GM23338 (cell line): ENCODE results near the gene HK1. TPM values are rescaled to one million over a fixed set of nuclear protein-coding genes. Genes with fewer than 3 reads are reported as not detected.

Source experiments
- ATAC-seq: fragments of 200-7000 bp; cut with Tn5 transposase; 3 replicates; pipeline ENCODE4 v1.9.1; 2020
- DNase-seq: peaks from one replicate; pipeline ENCODE4 v3.0.0-alpha.2; 2015; ENCODE audit warnings: low spot score
- H2AFZ ChIP-seq: fragments of 200-600 bp; sonication (generic); 2 replicates; pipeline ENCODE4 v1.8.0; 2016; ENCODE audit warnings: antibody characterized with exemption, mild to moderate bottlenecking, moderate library complexity
- H3F3A ChIP-seq: fragments of 200-600 bp; sonication (generic); replicated peaks from 2 replicates; pipeline ENCODE4 v1.8.0; 2017; ENCODE audit warnings: antibody characterized with exemption, mixed run types, low read depth
- H3K27ac ChIP-seq: fragments of 200-600 bp; sonication (generic); 2 replicates; pipeline ENCODE4 v1.6.1; 2016; ENCODE audit warnings: low read depth
- H3K27me3 ChIP-seq: fragments of 200-600 bp; sonication (generic); 2 replicates; pipeline ENCODE4 v1.8.0; 2016; ENCODE audit warnings: mild to moderate bottlenecking, mixed run types, moderate library complexity; ENCODE audit not compliant: insufficient read depth
- H3K36me3 ChIP-seq: fragments of 200-600 bp; sonication (generic); 2 replicates; pipeline ENCODE4 v1.8.0; 2016; ENCODE audit warnings: mild to moderate bottlenecking; ENCODE audit not compliant: insufficient read depth
- H3K4me1 ChIP-seq: fragments of 200-600 bp; sonication (generic); 2 replicates; pipeline ENCODE4 v1.8.0; 2016; ENCODE audit warnings: mild to moderate bottlenecking, moderate library complexity; ENCODE audit not compliant: insufficient read depth
- H3K4me2 ChIP-seq: fragments of 200-600 bp; sonication (generic); 2 replicates; pipeline ENCODE4 v1.7.1; 2017; ENCODE audit warnings: mixed run types
- H3K4me3 ChIP-seq: fragments of 200-600 bp; sonication (generic); 2 replicates; pipeline ENCODE4 v1.6.1; 2016; ENCODE audit warnings: mixed run types
- H3K79me2 ChIP-seq: fragments of 200-600 bp; sonication (generic); replicated peaks from 2 replicates; pipeline ENCODE4 v1.8.0; 2017; ENCODE audit warnings: mild to moderate bottlenecking; ENCODE audit not compliant: insufficient read depth
- H3K9me2 ChIP-seq: fragments of 200-600 bp; sonication (generic); 2 replicates; pipeline ENCODE4 v1.8.0; 2017; ENCODE audit not compliant: insufficient read depth
- H4K20me1 ChIP-seq: fragments of 200-600 bp; sonication (generic); replicated peaks from 2 replicates; pipeline ENCODE4 v1.8.0; 2017; ENCODE audit warnings: mild to moderate bottlenecking; ENCODE audit not compliant: insufficient read depth
- H3K27ac Mint-ChIP-seq: 2 replicates; pipeline ENCODE4 v1.8.0; 2020; ENCODE audit warnings: inconsistent platforms, mild to moderate bottlenecking, moderate library complexity, mixed read lengths
- H3K27me3 Mint-ChIP-seq: 3 replicates; pipeline ENCODE4 v1.8.0; 2022; ENCODE audit warnings: low read depth, mild to moderate bottlenecking, moderate library complexity, mixed read lengths, inconsistent platforms; ENCODE audit not compliant: insufficient read depth, poor library complexity
- H3K36me3 Mint-ChIP-seq: 3 replicates; pipeline ENCODE4 v1.8.0; 2021; ENCODE audit warnings: low read depth, mild to moderate bottlenecking, inconsistent platforms, moderate library complexity, mixed read lengths
- H3K4me1 Mint-ChIP-seq: 3 replicates; pipeline ENCODE4 v1.8.0; 2020; ENCODE audit warnings: mild to moderate bottlenecking, inconsistent platforms, mixed read lengths
- H3K4me3 Mint-ChIP-seq: 3 replicates; pipeline ENCODE4 v1.8.0; 2021; ENCODE audit warnings: moderate library complexity, mild to moderate bottlenecking, inconsistent platforms, mixed read lengths
- H3K9me3 Mint-ChIP-seq: 3 replicates; pipeline ENCODE4 v1.8.0; 2020; ENCODE audit warnings: moderate library complexity, mild to moderate bottlenecking, inconsistent platforms, mixed read lengths
- CREB1 ChIP-seq: fragments of 250-450 bp; sonication (Bioruptor Pico); IDR thresholded peaks from 2 replicates; pipeline ENCODE4 v1.5.0; 2020; ENCODE audit warnings: low read depth, mild to moderate bottlenecking, moderate library complexity
- ETS1 ChIP-seq: IDR thresholded peaks from 2 replicates; pipeline ENCODE4 v1.6.1; 2016; ENCODE audit warnings: antibody characterized with exemption
- EZH2 ChIP-seq: fragments of 200-600 bp; sonication (generic); IDR thresholded peaks from one replicate; pipeline ENCODE4 v1.8.0; 2017; ENCODE audit warnings: antibody characterized with exemption, mild to moderate bottlenecking, low read depth; ENCODE audit not compliant: unreplicated experiment
- EZH2phosphoT487 ChIP-seq: fragments of 200-600 bp; sonication (generic); IDR thresholded peaks from one replicate; pipeline ENCODE4 v1.8.1; 2018; ENCODE audit warnings: antibody characterized with exemption; ENCODE audit not compliant: unreplicated experiment
- JUNB ChIP-seq: IDR thresholded peaks from one replicate; pipeline ENCODE4 v1.6.1; 2016; ENCODE audit warnings: antibody characterized with exemption; ENCODE audit not compliant: unreplicated experiment
- NANOG ChIP-seq: IDR thresholded peaks from 2 replicates; pipeline ENCODE4 v1.6.1; 2016; ENCODE audit warnings: antibody characterized with exemption, borderline replicate concordance
- POLR2AphosphoS5 ChIP-seq: IDR thresholded peaks from 2 replicates; pipeline ENCODE4 v1.6.1; 2016; ENCODE audit warnings: antibody characterized with exemption, low read depth
- STAT1 ChIP-seq: IDR thresholded peaks from one replicate; pipeline ENCODE4 v1.6.1; 2016; ENCODE audit warnings: antibody characterized with exemption; ENCODE audit not compliant: unreplicated experiment
- ZNF114 ChIP-seq: fragments of 250-450 bp; sonication (Bioruptor Pico); IDR thresholded peaks from 2 replicates; pipeline ENCODE4 v1.5.0; 2020; ENCODE audit warnings: mild to moderate bottlenecking, moderate library complexity
- ZNF331 ChIP-seq: fragments of 250-450 bp; sonication (Bioruptor Pico); IDR thresholded peaks from 2 replicates; pipeline ENCODE4 v1.5.0; 2020; ENCODE audit warnings: low read depth, mild to moderate bottlenecking, moderate library complexity
- polyA plus RNA-seq: library from polyadenylated mRNA; unstranded; fragments of >200 nt; fragmentation: Nextera tagmentation; extraction: Ambion mirVana; gene quantifications from 2 replicates; pipeline ENCODE4 v1.2.1, GENCODE V29; 2016
- total RNA-seq: library from RNA; depleted of rRNA; stranded (reverse); fragments of >200 nt; shearing (Covaris generic); gene quantifications from 2 replicates; pipeline ENCODE4 v1.2.3, GENCODE V29; 2014
- TF ChIP-seq, protein P1 (sequence below), 2 experiments: fragments of 200-600 bp in 1 of 2; sonication (generic) in 1 of 2; conservative IDR thresholded peaks; 2 replicates each; pipeline versions ENCODE4 v1.5.1 to v1.6.1; 2016 to 2017; ENCODE audit warnings: antibody characterized with exemption in 2 of 2, low read depth in 2 of 2, mild to moderate bottlenecking in 2 of 2, moderate library complexity in 1 of 2
- TF ChIP-seq, protein P2 (sequence below): fragments of 250-450 bp; sonication (Bioruptor Pico); IDR thresholded peaks from 2 replicates; pipeline ENCODE4 v1.5.0; 2020; ENCODE audit warnings: mild to moderate bottlenecking, moderate library complexity
- TF ChIP-seq, protein P3 (sequence below): IDR thresholded peaks from one replicate; pipeline ENCODE4 v1.6.1; 2018; ENCODE audit warnings: antibody characterized with exemption; ENCODE audit not compliant: unreplicated experiment

Gene HK1
- total and polyA plus RNA-seq, 2 experiments from 2014 or later = 76.6 to 229 TPM

DNA sequence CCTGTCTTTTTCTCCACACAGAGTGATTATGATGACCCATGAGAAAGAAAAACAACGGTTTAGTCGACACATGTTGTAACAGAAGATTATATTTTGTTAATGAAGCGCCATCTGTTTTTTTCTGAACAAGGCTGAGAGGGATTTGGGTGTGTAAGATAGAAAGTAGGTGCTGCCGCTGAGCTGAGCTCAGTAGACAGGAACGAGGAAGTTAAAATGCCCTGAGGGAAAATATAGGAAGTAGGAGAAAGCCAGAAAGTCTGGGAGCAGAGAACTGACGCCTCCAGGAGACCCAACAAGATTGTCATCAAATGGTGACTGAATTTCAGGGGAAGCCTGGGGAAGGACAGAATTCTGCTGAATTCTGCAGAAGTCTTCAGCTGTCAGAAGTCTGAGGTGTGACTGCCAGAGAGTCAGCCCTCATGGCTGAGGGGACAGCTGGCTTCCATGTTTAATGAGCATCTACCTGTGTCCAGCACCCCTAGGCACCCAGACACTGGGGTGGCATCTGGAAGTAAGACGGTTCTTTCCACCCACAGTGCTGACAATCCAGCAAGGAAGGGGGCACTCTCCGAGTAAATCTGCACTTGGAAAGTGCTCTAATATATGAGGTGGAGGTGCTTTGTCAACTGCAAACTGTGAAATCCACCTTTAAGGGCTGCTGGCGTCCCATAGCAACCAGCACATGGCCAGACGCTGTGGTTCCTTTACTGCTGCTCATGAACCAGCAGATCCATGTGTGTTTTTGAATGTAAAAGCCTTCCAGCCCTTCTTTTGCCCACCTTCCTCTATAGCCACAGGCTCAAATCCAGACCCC lies 160.4 kb downstream of the HK1 start:
- ATAC-seq (no peak), DNase-seq (no peak)
- no peak overlapping the region for H3K27ac ChIP-seq
- H3K36me3 ChIP-seq = no peaks in the 10 kb centered on the region
- TF ChIP-seq ZNF114 (no peak), NANOG (no peak), EZH2 (no peak), ETS1 (no peak), STAT1 (no peak), JUNB (no peak), POLR2AphosphoS5 (no peak), CREB1 (CRISPR knock-in tag) (no peak), EZH2phosphoT487 (no peak), ZNF331 (CRISPR knock-in tag) (no peak)
- TF ChIP-seq, protein P1, sequence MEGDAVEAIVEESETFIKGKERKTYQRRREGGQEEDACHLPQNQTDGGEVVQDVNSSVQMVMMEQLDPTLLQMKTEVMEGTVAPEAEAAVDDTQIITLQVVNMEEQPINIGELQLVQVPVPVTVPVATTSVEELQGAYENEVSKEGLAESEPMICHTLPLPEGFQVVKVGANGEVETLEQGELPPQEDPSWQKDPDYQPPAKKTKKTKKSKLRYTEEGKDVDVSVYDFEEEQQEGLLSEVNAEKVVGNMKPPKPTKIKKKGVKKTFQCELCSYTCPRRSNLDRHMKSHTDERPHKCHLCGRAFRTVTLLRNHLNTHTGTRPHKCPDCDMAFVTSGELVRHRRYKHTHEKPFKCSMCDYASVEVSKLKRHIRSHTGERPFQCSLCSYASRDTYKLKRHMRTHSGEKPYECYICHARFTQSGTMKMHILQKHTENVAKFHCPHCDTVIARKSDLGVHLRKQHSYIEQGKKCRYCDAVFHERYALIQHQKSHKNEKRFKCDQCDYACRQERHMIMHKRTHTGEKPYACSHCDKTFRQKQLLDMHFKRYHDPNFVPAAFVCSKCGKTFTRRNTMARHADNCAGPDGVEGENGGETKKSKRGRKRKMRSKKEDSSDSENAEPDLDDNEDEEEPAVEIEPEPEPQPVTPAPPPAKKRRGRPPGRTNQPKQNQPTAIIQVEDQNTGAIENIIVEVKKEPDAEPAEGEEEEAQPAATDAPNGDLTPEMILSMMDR (conservative IDR thresholded peaks at IDR 0.05; ENCODE audit: low read depth in 2 of 2) = no peak
- TF ChIP-seq, protein P2, sequence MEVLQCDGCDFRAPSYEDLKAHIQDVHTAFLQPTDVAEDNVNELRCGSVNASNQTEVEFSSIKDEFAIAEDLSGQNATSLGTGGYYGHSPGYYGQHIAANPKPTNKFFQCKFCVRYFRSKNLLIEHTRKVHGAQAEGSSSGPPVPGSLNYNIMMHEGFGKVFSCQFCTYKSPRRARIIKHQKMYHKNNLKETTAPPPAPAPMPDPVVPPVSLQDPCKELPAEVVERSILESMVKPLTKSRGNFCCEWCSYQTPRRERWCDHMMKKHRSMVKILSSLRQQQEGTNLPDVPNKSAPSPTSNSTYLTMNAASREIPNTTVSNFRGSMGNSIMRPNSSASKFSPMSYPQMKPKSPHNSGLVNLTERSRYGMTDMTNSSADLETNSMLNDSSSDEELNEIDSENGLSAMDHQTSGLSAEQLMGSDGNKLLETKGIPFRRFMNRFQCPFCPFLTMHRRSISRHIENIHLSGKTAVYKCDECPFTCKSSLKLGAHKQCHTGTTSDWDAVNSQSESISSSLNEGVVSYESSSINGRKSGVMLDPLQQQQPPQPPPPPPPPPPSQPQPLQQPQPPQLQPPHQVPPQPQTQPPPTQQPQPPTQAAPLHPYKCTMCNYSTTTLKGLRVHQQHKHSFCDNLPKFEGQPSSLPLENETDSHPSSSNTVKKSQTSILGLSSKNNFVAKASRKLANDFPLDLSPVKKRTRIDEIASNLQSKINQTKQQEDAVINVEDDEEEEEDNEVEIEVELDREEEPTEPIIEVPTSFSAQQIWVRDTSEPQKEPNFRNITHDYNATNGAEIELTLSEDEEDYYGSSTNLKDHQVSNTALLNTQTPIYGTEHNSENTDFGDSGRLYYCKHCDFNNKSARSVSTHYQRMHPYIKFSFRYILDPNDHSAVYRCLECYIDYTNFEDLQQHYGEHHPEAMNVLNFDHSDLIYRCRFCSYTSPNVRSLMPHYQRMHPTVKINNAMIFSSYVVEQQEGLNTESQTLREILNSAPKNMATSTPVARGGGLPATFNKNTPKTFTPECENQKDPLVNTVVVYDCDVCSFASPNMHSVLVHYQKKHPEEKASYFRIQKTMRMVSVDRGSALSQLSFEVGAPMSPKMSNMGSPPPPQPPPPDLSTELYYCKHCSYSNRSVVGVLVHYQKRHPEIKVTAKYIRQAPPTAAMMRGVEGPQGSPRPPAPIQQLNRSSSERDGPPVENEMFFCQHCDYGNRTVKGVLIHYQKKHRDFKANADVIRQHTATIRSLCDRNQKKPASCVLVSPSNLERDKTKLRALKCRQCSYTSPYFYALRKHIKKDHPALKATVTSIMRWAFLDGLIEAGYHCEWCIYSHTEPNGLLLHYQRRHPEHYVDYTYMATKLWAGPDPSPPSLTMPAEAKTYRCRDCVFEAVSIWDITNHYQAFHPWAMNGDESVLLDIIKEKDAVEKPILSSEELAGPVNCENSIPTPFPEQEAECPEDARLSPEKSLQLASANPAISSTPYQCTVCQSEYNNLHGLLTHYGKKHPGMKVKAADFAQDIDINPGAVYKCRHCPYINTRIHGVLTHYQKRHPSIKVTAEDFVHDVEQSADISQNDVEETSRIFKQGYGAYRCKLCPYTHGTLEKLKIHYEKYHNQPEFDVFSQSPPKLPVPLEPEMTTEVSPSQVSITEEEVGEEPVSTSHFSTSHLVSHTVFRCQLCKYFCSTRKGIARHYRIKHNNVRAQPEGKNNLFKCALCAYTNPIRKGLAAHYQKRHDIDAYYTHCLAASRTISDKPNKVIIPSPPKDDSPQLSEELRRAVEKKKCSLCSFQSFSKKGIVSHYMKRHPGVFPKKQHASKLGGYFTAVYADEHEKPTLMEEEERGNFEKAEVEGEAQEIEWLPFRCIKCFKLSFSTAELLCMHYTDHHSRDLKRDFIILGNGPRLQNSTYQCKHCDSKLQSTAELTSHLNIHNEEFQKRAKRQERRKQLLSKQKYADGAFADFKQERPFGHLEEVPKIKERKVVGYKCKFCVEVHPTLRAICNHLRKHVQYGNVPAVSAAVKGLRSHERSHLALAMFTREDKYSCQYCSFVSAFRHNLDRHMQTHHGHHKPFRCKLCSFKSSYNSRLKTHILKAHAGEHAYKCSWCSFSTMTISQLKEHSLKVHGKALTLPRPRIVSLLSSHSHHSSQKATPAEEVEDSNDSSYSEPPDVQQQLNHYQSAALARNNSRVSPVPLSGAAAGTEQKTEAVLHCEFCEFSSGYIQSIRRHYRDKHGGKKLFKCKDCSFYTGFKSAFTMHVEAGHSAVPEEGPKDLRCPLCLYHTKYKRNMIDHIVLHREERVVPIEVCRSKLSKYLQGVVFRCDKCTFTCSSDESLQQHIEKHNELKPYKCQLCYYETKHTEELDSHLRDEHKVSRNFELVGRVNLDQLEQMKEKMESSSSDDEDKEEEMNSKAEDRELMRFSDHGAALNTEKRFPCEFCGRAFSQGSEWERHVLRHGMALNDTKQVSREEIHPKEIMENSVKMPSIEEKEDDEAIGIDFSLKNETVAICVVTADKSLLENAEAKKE (CRISPR knock-in tag) = no peak
- TF ChIP-seq, protein P3, sequence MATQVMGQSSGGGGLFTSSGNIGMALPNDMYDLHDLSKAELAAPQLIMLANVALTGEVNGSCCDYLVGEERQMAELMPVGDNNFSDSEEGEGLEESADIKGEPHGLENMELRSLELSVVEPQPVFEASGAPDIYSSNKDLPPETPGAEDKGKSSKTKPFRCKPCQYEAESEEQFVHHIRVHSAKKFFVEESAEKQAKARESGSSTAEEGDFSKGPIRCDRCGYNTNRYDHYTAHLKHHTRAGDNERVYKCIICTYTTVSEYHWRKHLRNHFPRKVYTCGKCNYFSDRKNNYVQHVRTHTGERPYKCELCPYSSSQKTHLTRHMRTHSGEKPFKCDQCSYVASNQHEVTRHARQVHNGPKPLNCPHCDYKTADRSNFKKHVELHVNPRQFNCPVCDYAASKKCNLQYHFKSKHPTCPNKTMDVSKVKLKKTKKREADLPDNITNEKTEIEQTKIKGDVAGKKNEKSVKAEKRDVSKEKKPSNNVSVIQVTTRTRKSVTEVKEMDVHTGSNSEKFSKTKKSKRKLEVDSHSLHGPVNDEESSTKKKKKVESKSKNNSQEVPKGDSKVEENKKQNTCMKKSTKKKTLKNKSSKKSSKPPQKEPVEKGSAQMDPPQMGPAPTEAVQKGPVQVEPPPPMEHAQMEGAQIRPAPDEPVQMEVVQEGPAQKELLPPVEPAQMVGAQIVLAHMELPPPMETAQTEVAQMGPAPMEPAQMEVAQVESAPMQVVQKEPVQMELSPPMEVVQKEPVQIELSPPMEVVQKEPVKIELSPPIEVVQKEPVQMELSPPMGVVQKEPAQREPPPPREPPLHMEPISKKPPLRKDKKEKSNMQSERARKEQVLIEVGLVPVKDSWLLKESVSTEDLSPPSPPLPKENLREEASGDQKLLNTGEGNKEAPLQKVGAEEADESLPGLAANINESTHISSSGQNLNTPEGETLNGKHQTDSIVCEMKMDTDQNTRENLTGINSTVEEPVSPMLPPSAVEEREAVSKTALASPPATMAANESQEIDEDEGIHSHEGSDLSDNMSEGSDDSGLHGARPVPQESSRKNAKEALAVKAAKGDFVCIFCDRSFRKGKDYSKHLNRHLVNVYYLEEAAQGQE = no peak
- no peaks in the 10 kb centered on the region for H4K20me1 ChIP-seq
- H3K4me1 ChIP-seq = peaks cover 5% of the 10 kb centered on the region
- no peak overlapping the region for H2AFZ ChIP-seq
- no peaks in the 10 kb centered on the region for H3K9me2 ChIP-seq
- H3K79me2 ChIP-seq = no peaks in the 10 kb centered on the region
- Mint-ChIP-seq H3K4me3 (no peak overlapping the region), H3K27ac (no peak overlapping the region), H3K9me3 (peaks cover 7% of the 10 kb centered on the region), H3K36me3 (no peaks in the 10 kb centered on the region; the same call in 1 of the 3 replicates), H3K27me3 (peaks cover 13% of the 10 kb centered on the region), H3K4me1 (peaks cover 11% of the 10 kb centered on the region)
- H3K4me3 ChIP-seq = no peak overlapping the region
- H3F3A ChIP-seq = no peaks in the 10 kb centered on the region
- H3K27me3 ChIP-seq = no peaks in the 10 kb centered on the region
- H3K4me2 ChIP-seq = no peak overlapping the region
